Astrocyte (in vitro differentiated cells and primary cell): ENCODE results near the gene ESRP2.

ENCODE experiments used
- CTCF ChIP-seq: IDR thresholded peaks from 2 replicates; pipeline ENCODE4 v1.5.1; 2011; ENCODE audit warnings: low read depth, mild to moderate bottlenecking, inconsistent platforms, low read length, moderate library complexity; ENCODE audit not compliant: insufficient read depth
- EZH2 ChIP-seq: IDR thresholded peaks from 2 replicates; pipeline ENCODE4 v1.6.1; 2012; ENCODE audit warnings: mild to moderate bottlenecking, low read length, inconsistent platforms; ENCODE audit not compliant: insufficient read depth

GRCh38 chr16:68231384-68232136, 4.4 kb downstream of the ESRP2 start:
- TF ChIP-seq CTCF, result no peak
- TF ChIP-seq EZH2, result no peak
